Breast epithelium (tissue), 3 donors: ENCODE measurements around the gene NECTIN2.
"Not testable (repeated sequence)": the region's sequence is repeated elsewhere in the genome, so short reads cannot be mapped to it uniquely, and the experiment has no call there.

Source experiments
- CTCF ChIP-seq, 3 donors: fragments of 450-650 bp; IDR thresholded peaks; one replicate each; pipeline ENCODE4 v1.5.1; 2016 to 2017; ENCODE audit warnings: antibody characterized with exemption in 3 of 3, mild to moderate bottlenecking in 3 of 3, moderate library complexity in 3 of 3
- POLR2A ChIP-seq: fragments of 450-650 bp; IDR thresholded peaks from one replicate; pipeline ENCODE4 v1.6.1; 2016; ENCODE audit warnings: antibody characterized with exemption, mild to moderate bottlenecking, moderate library complexity
- POLR2AphosphoS5 ChIP-seq, 3 donors: sonication (generic); formaldehyde crosslinking; IDR thresholded peaks; one replicate each; pipeline ENCODE4 v1.6.1; 2017; ENCODE audit warnings: antibody characterized with exemption in 3 of 3

GRCh38 chr19:44882619-44883397 is 36.7 kb downstream of the NECTIN2 start:
- not testable (repeated sequence) for TF ChIP-seq POLR2A; CTCF (IDR thresholded peaks at IDR 0.05); POLR2AphosphoS5 (IDR thresholded peaks at IDR 0.05)
